NCI-H1417 treated with DMSO at 0.1 percent for 48 hours (cell line): ENCODE data around the gene RFX2.
"Not testable (repeated sequence)": the region's sequence is repeated elsewhere in the genome, so short reads cannot be mapped to it uniquely, and the experiment has no call there.

ENCODE experiments used
- DNase-seq: peaks from one replicate; lab custom pipeline; 2025; lab: John Stamatoyannopoulos, UW

RFX2 gene

GRCh38 chr19:5971714-5972354, 138.5 kb downstream of the RFX2 start:
- DNase-seq, result no peak

DNA sequence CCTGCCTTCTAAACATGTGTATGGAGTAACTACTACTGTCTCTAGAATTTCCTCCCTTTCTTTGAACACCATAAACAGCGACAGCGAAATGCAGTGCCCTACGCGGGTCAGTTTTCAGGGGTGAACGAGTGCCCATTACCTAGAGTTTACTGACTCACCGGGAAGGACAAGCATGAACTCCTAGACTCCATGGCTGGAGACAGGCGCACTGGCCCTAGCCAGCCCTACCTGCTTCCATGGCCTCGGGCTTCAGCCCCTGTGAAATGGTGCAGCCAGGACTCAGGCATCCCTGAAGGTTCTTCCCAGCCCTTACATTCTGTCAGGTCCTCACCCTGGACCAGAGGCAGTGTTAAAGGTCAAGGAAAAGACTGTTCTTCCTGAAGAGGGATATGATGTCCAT, 140.8 kb downstream of the RFX2 start:
- DNase-seq, result no peak

GRCh38 chr19:5968431-5969373, 141.6 kb downstream of the RFX2 start:
- DNase-seq, result no peak

DNA sequence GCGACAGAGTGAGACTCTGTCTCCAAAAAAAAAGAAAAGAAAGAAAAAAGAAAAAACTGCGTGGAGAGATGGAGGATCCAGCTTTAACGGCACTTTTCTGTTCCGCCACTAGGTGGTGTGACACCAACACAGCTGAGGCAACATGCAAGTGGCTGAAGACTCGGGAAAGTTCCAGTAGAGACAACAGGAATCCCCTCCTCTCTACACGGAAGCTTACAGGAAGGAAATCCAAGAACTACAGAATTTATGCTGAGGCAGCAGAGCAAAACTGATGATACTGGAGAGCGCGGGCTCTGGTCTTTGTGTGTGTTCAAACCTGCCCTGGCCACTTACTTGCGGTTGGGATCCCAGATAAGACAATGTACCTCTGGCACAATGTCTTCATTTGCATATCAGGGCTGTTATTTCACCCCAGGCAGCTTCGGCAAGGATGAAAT, 142.3 kb downstream of the RFX2 start:
- DNase-seq, result peak; percentile 10

GRCh38 chr19:5967571-5967970, 142.7 kb downstream of the RFX2 start:
- no peak for DNase-seq

DNA sequence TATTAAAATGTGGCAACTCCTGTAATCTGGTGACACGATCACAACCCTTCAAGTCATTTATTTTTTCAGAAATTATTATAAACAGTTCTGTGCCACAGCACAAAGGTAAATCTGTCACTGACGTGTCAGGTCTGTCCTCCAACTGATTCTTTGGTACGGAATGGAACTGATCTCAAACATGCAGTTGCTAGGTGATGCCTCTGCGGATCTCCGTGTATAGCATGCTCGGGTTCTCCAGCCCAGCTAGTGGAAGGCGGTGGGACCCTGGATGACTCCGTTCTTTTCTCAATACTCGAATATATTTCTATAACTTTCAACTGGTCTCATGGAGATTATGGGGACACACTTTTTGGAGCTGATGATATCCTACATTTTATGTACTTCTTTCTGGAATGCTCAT, 143.4 kb downstream of the RFX2 start:
- DNase-seq, result no peak

- DNase-seq, result no peak
These were observed 144.1 kb downstream of the RFX2 start for GRCh38 chr19:5966215-5966614.

GRCh38 chr19:5964816-5965565, 145.3 kb downstream of the RFX2 start:
- DNase-seq, result no peak

DNA sequence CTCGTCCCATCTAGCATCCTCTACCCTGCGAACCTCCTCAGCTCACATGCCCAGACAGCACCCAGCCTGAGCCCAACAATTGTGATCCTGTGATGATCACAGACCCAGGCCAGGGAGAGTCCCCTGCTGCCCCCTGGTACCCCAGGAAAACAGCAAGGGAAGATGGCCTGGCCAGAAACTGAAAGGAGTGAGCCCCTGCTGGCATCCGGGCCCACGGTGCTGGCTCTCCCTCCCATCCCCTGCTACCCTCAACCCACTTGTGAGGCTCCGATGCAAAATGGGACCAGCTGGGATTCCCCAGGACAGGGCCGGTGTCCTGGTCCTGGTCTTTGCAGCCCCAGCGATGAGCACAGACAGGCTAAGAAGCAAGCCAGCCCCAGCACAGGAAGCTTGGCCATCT, 146.4 kb downstream of the RFX2 start:
- DNase-seq, result no peak

- not testable (repeated sequence) for DNase-seq
These were observed 147.0 kb downstream of the RFX2 start for GRCh38 chr19:5963259-5963658.

- peak; percentile 100 for DNase-seq
These were observed 148.0 kb downstream of the RFX2 start for GRCh38 chr19:5961969-5962945.

- not testable (repeated sequence) for DNase-seq
These were observed 148.7 kb downstream of the RFX2 start for GRCh38 chr19:5961641-5961968.

DNA sequence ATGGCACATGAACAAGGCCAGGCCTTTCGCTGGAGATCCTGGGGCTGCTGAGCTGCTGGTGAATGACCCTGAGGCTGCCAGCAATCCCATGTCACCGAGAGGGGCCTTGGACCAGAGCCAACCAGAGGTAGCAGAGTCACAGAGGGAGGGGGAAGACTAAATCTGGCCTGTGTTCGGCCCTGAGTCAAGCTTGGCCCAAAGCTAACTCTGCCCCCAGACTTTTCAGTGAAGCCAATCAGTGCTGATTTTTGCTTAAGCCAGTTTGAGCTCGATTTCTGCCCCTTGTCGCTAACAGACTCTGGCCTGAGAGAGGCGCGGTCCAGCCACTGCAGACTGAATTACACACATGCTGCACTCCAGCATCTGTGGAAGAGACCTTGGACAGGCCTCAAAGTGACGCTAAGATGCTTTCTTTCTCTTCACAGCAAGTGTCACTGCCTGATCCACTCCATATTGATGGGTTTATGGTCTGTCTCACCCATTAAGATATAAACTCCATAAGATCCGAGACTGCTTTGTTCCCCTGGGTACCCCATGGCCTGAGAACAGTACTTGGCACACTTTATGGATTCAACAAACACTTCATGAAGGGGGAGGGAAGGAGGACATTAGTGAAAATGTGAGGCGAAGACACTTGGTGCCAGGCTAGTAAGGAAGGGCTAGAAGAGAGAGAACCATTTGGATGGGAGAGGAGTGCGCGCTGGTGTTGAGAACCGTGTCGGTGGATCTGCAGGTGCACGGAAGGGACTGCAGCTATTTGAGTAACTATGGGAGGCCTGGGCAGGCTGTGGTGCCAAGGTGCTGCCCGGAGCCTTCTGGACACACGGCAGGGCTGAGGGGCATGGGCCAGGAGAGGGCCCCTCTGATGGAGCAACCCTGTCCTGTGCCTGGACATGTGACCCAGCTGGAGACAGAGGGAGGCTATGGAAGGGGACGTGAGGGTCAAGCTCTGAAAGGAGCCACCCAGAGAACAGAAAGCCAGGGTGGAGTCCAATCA, 150.0 kb downstream of the RFX2 start:
- no peak for DNase-seq

DNA sequence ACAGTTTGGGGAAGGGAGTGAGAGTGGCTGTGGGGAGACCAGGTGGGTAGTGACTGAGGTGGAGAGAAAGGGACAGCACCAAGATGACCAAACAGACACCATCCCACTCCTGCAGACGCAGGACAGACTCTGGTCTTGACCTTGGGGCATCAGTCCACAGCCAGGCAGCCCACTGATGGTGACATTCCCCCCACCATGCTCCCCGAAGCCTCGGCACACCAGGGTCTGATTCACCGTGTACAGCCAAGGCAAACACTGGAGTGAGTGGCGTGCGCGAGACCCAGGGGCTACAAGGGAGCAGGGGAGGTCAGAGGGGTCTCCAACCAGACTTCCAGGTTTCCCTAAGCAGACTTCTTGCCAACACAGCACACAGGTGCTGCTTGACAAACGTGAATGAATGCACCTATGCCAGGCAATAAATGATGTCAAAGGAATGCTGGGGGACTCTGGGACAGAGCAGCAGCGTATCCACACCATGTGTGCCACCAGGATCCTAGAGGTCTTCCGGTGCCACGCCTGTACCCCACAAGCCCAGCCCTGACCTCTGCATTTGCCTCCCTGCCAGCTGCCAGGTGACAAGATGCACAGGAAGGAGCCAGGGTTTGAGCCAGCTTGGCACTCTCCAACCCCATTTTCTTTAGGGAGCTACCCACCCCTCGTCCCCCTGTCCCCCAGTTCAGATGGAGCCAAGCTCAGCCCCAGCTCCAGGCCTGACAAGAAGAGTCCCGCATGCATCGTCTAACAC, 150.9 kb downstream of the RFX2 start:
- DNase-seq, result no peak

- no peak for DNase-seq
These were observed 151.5 kb downstream of the RFX2 start for GRCh38 chr19:5958851-5959122.

DNA sequence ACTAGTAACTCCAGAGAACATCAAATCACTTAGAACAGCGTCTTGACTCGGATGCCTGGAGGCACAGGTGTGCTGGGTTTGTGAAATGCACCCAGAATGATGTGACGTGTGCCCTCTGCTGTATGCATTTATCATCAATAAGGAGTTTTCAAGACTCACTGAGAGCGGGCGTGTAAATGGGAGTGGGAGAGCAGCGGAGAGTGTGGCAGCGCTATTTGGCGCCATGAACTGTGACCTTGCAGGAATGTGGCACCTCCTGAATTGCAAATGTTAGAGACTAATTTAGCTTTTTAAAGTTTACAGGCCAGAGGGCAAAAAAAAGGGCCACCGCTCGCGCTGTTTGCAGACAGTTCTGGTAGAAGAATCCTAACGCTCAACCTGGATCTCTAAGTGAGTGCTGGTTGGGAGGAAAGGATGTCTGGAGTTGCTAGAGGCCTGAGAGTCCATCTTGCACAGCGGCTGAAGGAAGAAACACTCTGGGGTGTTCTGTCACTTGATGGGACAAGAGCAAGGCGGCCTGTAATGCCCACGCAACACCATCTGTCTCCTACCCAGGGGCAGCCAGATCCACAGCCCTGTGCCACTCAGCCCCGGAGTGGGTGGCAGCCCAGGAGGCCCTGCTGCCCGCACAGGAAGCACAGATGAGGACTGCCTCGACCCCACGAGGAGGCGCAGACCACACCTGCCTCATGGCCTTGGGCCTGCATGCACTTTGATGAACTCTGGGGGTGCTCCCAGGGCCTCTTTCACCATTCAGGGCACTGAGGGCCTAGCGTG, 152.0 kb downstream of the RFX2 start:
- DNase-seq, result no peak

DNA sequence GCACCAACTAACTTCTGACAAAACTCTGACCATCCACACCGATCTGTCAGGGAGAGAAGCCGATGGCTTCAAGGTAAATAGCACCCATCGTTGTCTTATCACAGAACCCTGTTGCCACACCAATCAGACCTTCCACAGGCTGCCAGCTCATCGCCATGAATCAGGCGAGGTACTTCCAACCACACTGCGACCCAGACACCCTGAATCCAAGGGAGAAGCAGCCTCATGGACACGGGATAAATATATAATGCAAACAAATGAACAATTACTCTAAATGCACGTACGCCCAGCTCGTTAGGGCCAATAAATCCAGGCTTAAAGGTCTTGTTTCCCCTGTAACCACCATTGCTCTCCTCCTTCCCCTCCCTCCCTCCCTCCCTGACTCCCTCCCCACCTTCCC, 153.1 kb downstream of the RFX2 start:
- DNase-seq, result peak; percentile 61

DNA sequence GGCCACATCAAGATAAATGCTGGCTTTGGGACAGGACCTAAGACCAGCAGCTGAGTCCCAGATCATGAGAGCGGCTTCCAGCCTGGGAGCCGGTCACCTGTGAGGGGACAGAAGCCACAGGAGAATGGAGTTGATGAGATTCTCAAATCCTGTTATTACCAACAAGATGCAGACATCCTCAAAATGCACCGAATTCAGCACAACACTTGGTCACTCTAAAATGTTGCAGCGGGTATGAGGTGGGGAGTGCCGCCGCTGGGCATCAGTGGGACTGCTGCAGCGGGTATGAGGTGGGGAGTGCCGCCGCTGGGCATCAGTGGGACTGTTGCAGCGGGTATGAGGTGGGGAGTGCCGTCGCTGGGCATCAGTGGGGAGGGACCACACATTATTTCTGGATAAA, 153.6 kb downstream of the RFX2 start:
- no peak for DNase-seq

DNA sequence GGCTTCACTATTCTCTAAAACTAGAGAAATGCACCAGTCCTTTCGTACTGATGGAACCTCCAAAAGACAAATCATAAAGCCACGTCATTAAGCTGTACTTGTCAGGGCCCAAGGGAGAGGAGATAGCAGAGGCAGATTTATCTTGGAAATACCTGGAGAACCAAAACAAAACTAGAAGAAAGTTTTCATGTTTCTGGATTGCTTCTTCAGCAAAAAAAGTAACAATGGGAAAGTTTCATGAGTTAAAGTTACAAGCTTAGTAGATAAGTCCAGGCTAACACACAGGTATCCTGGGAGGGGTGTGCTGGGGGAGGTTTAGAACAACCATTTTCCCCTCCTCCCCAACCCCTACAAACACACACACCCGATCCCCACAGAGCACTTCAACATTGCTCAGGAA, 154.0 kb downstream of the RFX2 start:
- DNase-seq, result no peak
